ENCODE measurements around the gene USP21. TPM values are rescaled to one million over a fixed set of nuclear protein-coding genes. Genes with fewer than 3 reads are reported as not detected.

USP21 gene
- total RNA-seq, 1 experiment from 2014 or later, result 4.2 TPM

DNA sequence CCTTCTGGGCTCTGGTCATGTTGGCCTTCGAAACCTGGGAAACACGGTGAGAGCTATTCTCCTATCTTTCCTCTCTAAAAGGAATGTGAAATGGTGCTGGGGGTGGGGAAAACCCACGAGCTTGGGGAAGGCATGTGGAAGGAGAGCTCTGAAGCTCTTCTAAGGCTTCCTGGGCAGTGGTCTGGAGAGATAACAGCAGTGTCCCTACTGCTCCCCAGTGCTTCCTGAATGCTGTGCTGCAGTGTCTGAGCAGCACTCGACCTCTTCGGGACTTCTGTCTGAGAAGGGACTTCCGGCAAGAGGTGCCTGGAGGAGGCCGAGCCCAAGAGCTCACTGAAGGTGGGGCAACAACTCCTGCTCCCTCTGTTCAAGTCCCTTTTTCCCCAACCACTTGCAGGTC lies 2.8 kb downstream of the USP21 start:
- no peaks in the 10 kb centered on the region for H3K27me3 ChIP-seq
- no peak overlapping the region for H3K4me3 ChIP-seq
- H3K36me3 ChIP-seq, result peaks cover 43% of the 10 kb centered on the region
- no peak for DNase-seq
- H3K9me3 ChIP-seq, result no peaks in the 10 kb centered on the region

DNA sequence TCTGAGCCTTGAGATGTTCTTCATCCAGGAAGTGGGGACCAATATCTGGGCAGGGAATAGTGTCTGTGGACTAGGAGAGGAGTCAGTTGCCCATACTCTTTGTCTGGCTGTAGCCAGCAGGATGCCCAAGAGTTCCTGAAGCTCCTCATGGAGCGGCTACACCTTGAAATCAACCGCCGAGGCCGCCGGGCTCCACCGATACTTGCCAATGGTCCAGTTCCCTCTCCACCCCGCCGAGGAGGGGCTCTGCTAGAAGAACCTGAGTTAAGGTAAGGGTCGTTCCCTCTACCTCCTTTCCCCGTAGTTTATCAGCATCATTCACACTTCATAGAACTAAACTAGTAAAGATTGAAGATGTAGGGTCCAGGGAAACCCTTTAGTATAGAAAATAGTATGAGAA lies 3.5 kb downstream of the USP21 start:
- Histone ChIP-seq H3K27me3 (no peaks in the 10 kb centered on the region), H3K9me3 (no peaks in the 10 kb centered on the region), H3K36me3 (peaks cover 43% of the 10 kb centered on the region), H3K4me3 (no peak overlapping the region)
- no peak for DNase-seq

DNA sequence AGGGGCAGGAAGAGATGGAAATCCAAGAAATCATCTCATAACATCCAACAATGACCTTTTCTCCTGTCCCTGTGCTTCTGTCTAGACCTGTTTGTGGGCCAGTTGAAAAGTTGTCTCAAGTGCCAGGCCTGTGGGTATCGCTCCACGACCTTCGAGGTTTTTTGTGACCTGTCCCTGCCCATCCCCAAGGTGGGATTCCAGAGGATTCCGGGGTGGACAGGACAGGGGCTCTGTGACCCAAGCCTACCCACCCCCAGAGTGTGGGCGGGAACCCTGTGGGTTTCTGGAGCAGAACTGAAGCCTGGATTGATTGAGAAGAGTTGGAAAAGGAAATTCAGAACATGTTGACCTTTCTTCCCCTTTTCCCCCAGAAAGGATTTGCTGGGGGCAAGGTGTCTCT lies 4.5 kb downstream of the USP21 start:
- Histone ChIP-seq H3K9me3 (no peaks in the 10 kb centered on the region), H3K36me3 (peaks cover 36% of the 10 kb centered on the region), H3K27me3 (no peaks in the 10 kb centered on the region), H3K4me3 (no peak overlapping the region)
- no peak for DNase-seq

DNA sequence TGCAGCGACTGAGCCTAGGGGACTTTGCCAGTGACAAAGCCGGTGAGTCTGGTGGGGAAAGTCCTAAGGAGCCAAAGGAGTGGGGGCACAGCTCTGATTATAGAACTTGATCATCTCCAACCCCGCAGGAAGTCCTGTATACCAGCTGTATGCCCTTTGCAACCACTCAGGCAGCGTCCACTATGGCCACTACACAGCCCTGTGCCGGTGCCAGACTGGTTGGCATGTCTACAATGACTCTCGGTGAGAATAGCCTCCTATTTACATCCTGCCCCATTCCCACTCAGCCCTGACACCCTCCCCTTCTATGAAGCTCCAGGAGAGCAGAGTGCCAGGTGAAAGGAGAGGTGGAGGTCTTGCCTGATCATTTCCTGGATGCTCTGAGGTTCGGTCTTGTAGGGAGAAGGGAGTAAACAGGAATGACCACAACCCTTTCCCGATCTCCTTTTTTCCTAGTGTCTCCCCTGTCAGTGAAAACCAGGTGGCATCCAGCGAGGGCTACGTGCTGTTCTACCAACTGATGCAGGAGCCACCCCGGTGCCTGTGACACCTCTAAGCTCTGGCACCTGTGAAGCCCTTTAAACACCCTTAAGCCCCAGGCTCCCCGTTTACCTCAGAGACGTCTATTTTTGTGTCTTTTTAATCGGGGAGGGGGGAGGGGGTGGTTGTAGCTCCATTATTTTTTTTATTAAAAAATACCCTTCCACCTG lies 5.8 kb downstream of the USP21 start:
- Histone ChIP-seq H3K9me3 (no peaks in the 10 kb centered on the region), H3K4me3 (peak overlapping the region; percentile 74), H3K36me3 (peaks cover 42% of the 10 kb centered on the region), H3K27me3 (no peaks in the 10 kb centered on the region)
- no peak for DNase-seq

DNA sequence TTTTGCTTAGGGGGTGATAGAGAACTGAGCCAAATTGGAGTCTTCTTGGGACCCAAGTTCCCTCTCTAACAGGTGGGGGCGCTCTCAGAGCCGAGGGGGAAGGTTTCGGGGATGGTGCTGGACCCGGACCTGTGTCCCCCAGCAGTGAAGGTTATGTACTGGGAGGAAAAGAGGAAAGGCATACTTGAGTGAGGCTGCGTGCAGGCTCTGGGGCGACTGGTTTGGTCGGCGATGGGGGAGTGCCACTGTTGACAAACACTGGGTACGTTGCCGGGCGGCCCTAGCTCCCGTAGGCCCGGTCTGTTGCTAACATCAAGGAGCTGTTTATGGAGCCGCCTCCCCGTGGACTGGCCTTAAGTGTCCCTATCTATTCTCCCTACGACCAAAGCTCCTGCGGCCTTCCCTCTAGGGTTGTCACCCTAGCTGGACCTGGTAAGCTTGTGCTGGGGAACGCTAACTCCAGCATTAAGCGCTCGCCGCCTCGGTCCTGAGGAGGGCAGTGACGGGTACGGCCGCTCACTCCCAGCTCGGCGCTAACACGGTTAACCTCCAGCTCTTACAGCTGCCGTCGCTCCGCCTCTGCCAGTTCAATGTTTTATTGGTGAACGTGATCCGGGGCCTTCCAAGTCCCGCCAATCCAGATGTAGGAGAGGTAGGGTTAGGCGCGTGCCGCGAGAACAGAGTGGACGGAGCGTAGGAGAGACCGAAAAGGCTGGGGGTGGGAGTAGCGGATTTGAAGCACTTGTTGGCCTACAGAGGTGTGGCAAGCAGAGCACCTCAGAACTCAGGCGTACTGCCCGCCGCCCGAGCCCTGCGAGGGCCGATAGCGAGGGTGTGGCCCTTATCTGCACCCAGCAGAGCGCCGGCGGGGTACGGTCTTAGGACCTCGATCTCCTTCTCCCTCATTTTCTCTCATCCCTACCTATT lies 6.7 kb downstream of the USP21 start, which contains the start of gene PPOX:
PPOX (plus strand) TSS at position 685 of the 927 bp plus-strand sequence. CDS start 422 bp downstream, outside the sequence.
- no peaks in the 10 kb centered on the region for H3K9me3 ChIP-seq
- peak; percentile 99 for DNase-seq
- H3K27me3 ChIP-seq, result no peaks in the 10 kb centered on the region
- peak within 1 kb of the TSS; percentile 74 for H3K4me3 ChIP-seq
- peaks cover 43% of the 10 kb centered on the region for H3K36me3 ChIP-seq

DNA sequence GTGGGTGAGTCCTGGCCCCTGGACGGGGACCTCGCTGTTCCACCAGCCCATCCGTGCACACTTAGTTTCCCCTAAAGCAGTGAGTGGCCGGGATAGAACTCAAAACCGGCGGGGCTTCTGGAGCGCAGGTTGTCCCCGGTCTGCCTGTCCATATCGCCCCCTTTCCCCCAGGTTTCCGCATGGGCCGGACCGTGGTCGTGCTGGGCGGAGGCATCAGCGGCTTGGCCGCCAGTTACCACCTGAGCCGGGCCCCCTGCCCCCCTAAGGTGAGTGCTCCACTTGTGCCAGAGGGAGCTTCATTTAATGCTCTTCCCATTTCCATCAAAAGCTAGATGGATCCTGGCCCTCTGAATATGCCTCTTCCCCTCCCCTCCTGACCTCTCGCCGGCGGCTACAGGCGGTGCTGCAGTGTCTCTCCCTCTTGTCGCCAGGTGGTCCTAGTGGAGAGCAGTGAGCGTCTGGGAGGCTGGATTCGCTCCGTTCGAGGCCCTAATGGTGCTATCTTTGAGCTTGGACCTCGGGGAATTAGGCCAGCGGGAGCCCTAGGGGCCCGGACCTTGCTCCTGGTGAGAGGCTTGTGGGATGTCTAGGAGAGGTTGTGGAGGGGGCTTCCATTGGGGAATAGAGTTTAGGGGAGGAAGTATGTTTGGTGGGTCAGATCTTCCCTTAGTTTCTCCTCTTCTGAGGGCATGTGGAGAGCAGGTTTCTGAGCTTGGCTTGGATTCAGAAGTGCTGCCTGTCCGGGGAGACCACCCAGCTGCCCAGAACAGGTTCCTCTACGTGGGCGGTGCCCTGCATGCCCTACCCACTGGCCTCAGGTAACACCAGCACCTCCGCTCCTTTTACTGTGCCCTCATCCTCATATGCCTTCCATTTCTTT lies 7.6 kb downstream of the USP21 start:
- no peak for DNase-seq
- Histone ChIP-seq H3K27me3 (no peaks in the 10 kb centered on the region), H3K4me3 (peak overlapping the region; percentile 74), H3K9me3 (no peaks in the 10 kb centered on the region), H3K36me3 (peaks cover 45% of the 10 kb centered on the region)

DNA sequence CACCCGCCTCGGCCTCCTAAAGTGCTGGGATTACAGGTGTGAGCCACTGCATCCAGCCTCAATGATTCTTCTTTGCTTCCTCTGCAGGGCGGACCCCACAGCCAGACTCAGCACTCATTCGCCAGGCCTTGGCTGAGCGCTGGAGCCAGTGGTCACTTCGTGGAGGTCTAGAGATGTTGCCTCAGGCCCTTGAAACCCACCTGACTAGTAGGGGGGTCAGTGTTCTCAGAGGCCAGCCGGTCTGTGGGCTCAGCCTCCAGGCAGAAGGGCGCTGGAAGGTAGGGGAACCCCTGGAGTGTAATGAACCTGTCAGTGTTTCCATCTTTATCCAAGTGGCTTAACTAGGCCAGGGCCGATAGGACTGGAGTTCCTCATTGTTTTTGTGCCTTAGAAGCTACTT lies 9.6 kb downstream of the USP21 start:
- no peaks in the 10 kb centered on the region for H3K27me3 ChIP-seq
- H3K36me3 ChIP-seq, result peaks cover 48% of the 10 kb centered on the region
- H3K4me3 ChIP-seq, result no peak overlapping the region
- no peaks in the 10 kb centered on the region for H3K9me3 ChIP-seq
- no peak for DNase-seq

DNA sequence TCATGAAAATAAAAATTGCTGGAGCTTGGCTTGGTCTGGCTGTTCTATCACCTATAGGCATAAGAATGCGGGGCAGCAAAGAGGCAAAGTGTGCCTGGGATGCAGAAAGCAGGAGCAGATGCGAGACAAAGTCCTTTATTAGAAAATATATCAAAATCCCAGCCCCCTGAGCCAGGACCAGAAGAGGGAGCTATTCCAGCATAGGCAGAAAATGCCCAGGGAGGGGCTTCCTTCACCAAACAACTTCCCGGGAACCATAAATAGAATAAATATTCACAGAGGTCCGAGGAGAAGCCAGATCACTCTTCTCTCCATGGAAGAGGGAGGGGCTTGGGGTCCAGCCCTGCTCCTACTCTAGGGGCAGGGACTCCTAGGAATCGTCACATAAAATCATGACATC lies 11.9 kb downstream of the USP21 start:
- H3K4me3 ChIP-seq, result no peak overlapping the region
- H3K36me3 ChIP-seq, result peaks cover 57% of the 10 kb centered on the region
- no peak for DNase-seq

GRCh38 chr1:161171696-161172095 lies 12.4 kb downstream of the USP21 start:
- no peak overlapping the region for H3K4me3 ChIP-seq
- peaks cover 59% of the 10 kb centered on the region for H3K36me3 ChIP-seq
- no peak for DNase-seq
- H3K27me3 ChIP-seq, result no peaks in the 10 kb centered on the region
- H3K9me3 ChIP-seq, result no peaks in the 10 kb centered on the region

More for the DNA sequence above, 11.9 kb downstream of the USP21 start:
- no peaks in the 10 kb centered on the region for H3K27me3 ChIP-seq
- no peaks in the 10 kb centered on the region for H3K9me3 ChIP-seq

- H3K4me3 ChIP-seq, result no peak overlapping the region
- no peaks in the 10 kb centered on the region for H3K9me3 ChIP-seq
- H3K36me3 ChIP-seq, result peaks cover 59% of the 10 kb centered on the region
- no peaks in the 10 kb centered on the region for H3K27me3 ChIP-seq
- DNase-seq, result no peak
Observed at GRCh38 chr1:161172349-161172748, 13.0 kb downstream of the USP21 start.

DNA sequence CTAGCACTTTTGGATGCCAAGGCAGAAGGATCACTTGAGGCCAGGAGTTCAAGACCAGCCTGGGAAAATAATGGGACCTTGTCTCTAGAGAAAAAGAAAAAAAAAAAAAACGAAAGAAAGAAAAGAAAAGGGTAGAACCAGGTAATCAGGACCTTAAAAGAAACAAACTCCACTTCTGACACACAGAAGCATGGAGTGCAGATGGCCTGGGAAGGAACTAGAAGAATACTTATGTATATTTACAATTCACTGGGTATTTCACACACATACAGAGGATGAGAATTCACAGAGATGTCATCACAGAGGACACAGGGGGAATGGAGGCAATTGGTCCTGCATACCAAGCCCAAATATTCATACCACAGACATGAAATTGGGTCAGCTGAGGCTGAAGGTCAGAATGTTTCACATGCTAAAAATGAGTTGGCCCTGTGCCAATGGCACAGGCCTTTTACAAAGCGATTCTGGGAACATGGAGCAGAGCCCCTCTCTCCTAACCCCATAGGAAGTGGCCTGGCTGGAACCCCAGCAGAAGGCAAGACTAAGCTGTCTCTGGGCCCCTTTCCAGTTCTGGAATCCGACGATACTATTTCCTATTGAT lies 13.6 kb downstream of the USP21 start:
- H3K9me3 ChIP-seq, result no peaks in the 10 kb centered on the region
- H3K4me3 ChIP-seq, result no peak overlapping the region
- peak; percentile 41 for DNase-seq
- H3K27me3 ChIP-seq, result no peaks in the 10 kb centered on the region
- peaks cover 59% of the 10 kb centered on the region for H3K36me3 ChIP-seq

- no peak overlapping the region for H3K4me3 ChIP-seq
- H3K9me3 ChIP-seq, result no peaks in the 10 kb centered on the region
- no peaks in the 10 kb centered on the region for H3K27me3 ChIP-seq
- no peak for DNase-seq
- peaks cover 58% of the 10 kb centered on the region for H3K36me3 ChIP-seq
Observed at GRCh38 chr1:161173711-161174110, 14.4 kb downstream of the USP21 start.

GRCh38 chr1:161174911-161175310 lies 15.6 kb downstream of the USP21 start:
- H3K36me3 ChIP-seq, result peaks cover 50% of the 10 kb centered on the region
- H3K9me3 ChIP-seq, result no peaks in the 10 kb centered on the region
- no peaks in the 10 kb centered on the region for H3K27me3 ChIP-seq
- DNase-seq, result no peak
- no peak overlapping the region for H3K4me3 ChIP-seq

- DNase-seq, result no peak
- H3K36me3 ChIP-seq, result peaks cover 43% of the 10 kb centered on the region
- no peaks in the 10 kb centered on the region for H3K27me3 ChIP-seq
- H3K9me3 ChIP-seq, result no peaks in the 10 kb centered on the region
- H3K4me3 ChIP-seq, result no peak overlapping the region
Observed at GRCh38 chr1:161175771-161176453, 16.6 kb downstream of the USP21 start.

DNA sequence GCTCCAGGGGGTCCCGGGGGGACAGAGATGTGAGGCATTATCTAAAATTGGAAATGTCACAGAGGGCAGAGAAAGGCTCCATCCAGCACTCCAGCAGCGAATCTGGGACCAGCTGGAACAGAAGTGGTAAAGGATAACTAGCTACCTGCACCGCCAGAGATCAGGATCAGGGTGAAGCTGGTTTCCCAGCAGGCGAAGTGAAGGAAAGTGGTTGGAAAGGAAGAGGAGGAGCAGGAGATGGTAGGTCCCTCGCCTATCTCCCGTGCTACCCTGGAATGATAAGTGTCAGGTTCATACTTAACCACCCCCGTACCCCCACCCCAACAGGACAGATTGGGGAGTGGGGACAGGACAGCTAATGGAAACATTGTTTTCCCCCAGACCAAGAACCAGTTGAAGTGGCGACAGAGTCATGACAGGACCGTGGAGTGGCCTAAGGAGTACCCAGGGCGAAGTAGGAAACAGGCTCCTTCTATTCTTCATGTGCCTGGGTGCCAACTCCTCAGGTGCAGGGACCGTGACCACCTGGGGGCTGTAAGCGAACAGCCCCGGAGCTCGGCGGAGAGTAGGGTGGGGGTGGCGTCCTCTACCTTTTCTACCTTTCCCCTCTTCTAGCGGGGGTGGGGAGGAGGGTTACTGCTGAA lies 17.3 kb downstream of the USP21 start:
- peaks cover 37% of the 10 kb centered on the region for H3K36me3 ChIP-seq
- peak overlapping the region; percentile 91 for H3K4me3 ChIP-seq
- no peak for DNase-seq
- H3K27me3 ChIP-seq, result no peaks in the 10 kb centered on the region
- no peaks in the 10 kb centered on the region for H3K9me3 ChIP-seq
